ENCODE data around the gene EIF4G3.

DNA sequence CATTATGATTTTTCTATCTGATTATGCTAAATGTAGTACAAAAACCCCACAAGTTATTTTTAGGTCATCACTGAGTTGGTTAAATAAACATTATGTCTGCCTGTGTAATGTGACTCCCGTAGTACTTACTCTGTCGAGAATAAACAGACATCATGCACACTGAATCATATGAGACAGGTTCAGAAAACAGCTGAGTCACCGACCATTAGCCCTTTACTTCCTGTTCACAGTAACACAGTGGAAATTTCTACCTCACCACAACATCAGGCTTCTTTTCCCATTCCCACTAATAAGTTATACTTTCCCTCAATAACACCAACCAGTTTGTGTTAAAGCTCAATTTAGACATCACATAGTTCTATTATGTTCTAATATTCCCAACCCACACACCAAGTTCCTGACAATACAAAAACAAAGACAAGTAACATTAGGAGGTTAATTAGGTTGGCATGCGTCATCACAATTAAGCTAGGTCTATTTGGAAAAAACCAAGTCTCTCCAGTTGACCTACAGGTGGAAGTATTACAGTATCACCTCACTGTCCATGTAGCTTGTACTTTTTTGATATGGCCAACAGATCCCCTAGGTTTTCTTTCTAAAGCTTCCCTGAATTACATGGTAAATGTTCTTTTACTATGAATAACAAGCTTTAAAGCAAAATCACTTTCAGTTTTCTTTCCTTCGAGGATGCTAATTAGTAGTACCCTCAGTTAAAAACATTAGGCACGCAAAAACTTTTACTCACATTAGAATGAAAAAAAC, 154.2 kb downstream of the EIF4G3 start:
- TF ChIP-seq, protein P1, sequence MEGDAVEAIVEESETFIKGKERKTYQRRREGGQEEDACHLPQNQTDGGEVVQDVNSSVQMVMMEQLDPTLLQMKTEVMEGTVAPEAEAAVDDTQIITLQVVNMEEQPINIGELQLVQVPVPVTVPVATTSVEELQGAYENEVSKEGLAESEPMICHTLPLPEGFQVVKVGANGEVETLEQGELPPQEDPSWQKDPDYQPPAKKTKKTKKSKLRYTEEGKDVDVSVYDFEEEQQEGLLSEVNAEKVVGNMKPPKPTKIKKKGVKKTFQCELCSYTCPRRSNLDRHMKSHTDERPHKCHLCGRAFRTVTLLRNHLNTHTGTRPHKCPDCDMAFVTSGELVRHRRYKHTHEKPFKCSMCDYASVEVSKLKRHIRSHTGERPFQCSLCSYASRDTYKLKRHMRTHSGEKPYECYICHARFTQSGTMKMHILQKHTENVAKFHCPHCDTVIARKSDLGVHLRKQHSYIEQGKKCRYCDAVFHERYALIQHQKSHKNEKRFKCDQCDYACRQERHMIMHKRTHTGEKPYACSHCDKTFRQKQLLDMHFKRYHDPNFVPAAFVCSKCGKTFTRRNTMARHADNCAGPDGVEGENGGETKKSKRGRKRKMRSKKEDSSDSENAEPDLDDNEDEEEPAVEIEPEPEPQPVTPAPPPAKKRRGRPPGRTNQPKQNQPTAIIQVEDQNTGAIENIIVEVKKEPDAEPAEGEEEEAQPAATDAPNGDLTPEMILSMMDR (optimal IDR thresholded peaks at IDR 0.05 in 1 of 3, IDR thresholded peaks at IDR 0.05 in 1 of 3, conservative IDR thresholded peaks at IDR 0.05 in 1 of 3; ENCODE audit: extremely low read depth in 1 of 3, insufficient read depth in 2 of 3, low read length in 3 of 3), result no peak
- TF ChIP-seq EZH2 (IDR thresholded peaks at IDR 0.05; ENCODE audit: low read length), result no peak
